Brain microvascular endothelial cell (primary cell): ENCODE results near the gene IFT88.

ENCODE experiments used
- DNase-seq: peaks from one replicate; pipeline ENCODE4 v3.0.0-alpha.2; 2020
- H3K27ac ChIP-seq: fragments of 250-450 bp; sonication (Bioruptor Pico); 2 replicates; pipeline ENCODE4 v1.5.1; 2020; ENCODE audit warnings: mild to moderate bottlenecking, moderate library complexity
- H3K27me3 ChIP-seq: fragments of 250-450 bp; sonication (Bioruptor Pico); replicated peaks from 2 replicates; pipeline ENCODE4 v1.5.1; 2020; ENCODE audit warnings: mild to moderate bottlenecking
- H3K36me3 ChIP-seq: fragments of 250-450 bp; sonication (Bioruptor Pico); replicated peaks from 2 replicates; pipeline ENCODE4 v1.5.1; 2020; ENCODE audit warnings: mild to moderate bottlenecking
- H3K4me3 ChIP-seq: 2 replicates; pipeline ENCODE4 v1.5.1; 2011; ENCODE audit warnings: low read depth, mild to moderate bottlenecking, control low read depth, low read length, moderate library complexity
- CTCF ChIP-seq: IDR thresholded peaks from 2 replicates; pipeline ENCODE4 v1.5.1; 2011; ENCODE audit warnings: low read depth, mild to moderate bottlenecking, moderate library complexity, low read length, control low read depth, inconsistent platforms; ENCODE audit errors: missing control alignments
- in situ Hi-C: cut with HindIII; loops from 2 replicates; pipeline ENCODE4 v1.10.0; 2017; ENCODE audit warnings: low sequenced_read_pairs, low pct_ligation_motif_present

The IFT88 gene

GRCh38 chr13:20525601-20526544 is 41.1 kb upstream of the IFT88 start, which contains the start of gene CRYL1:
Gene CRYL1 (minus strand): TSS chr13:20525857. CDS start chr13:20525794, 63 bp downstream.
- Histone ChIP-seq H3K27me3 (no peaks in the 10 kb centered on the region), H3K36me3 (no peaks in the 10 kb centered on the region), H3K27ac (peak within 1 kb of the TSS; percentile 17), H3K4me3 (peak within 1 kb of the TSS; percentile 77)
- TF ChIP-seq CTCF, result no peak
- in situ Hi-C loops, result no loop called here
- peak; percentile 56 for DNase-seq

DNA sequence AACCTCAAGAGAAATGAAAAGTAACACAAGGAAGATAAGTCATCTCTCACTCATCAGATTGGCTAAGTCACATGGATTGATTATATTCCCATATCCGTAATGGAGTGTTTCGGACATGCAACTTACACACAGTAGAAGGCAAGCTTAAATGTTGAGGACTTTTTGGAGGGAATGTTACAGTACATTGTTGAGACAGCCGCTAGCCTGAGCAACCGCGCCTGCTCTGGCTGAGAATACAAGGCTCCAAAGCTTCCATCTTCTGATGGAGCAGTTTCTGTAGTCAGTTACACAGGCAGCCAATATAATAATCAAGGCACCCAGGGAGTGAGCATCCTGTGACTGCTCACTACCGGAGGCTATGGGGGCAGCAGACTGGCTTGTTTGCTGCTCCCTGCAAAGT is 40.3 kb upstream of the IFT88 start:
- no peaks in the 10 kb centered on the region for H3K27me3 ChIP-seq
- peak; percentile 6 for DNase-seq
- peak overlapping the region; percentile 77 for H3K4me3 ChIP-seq
- in situ Hi-C loops, result no loop called here
- TF ChIP-seq CTCF, result no peak
- no peaks in the 10 kb centered on the region for H3K36me3 ChIP-seq
- no peak overlapping the region for H3K27ac ChIP-seq

GRCh38 chr13:20528452-20528851 is 38.5 kb upstream of the IFT88 start:
- no peak for DNase-seq
- Histone ChIP-seq H3K36me3 (no peaks in the 10 kb centered on the region), H3K27me3 (no peaks in the 10 kb centered on the region), H3K4me3 (no peak overlapping the region), H3K27ac (no peak overlapping the region)
- no peak for TF ChIP-seq CTCF
- in situ Hi-C loops, result no loop called here

GRCh38 chr13:20534038-20534608 is 32.8 kb upstream of the IFT88 start:
- Histone ChIP-seq H3K4me3 (no peak overlapping the region), H3K27ac (no peak overlapping the region), H3K36me3 (no peaks in the 10 kb centered on the region), H3K27me3 (no peaks in the 10 kb centered on the region)
- TF ChIP-seq CTCF, result no peak
- in situ Hi-C loops, result no loop called here
- no peak for DNase-seq

DNA sequence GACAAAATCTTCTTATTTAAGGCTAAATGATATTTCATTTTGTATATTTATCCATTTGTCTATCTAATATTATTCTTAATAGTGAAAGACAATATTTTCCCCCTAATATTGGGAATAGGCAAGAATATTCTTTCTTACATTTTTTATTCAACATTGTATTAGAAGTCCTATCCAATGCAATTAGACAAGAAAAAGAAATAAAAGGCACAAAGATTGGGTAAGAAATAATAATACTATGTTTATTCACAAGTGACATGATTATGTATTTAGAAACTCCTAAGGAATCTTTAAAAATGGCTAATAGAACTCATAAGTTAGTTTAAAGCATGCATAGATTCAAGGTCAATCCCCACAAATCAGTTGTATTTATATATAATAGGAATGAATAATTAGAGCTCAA is 30.0 kb upstream of the IFT88 start:
- TF ChIP-seq CTCF, result no peak
- no peak for DNase-seq
- in situ Hi-C loops, result no loop called here
- no peaks in the 10 kb centered on the region for H3K36me3 ChIP-seq
- no peak overlapping the region for H3K4me3 ChIP-seq
- H3K27ac ChIP-seq, result no peak overlapping the region
- H3K27me3 ChIP-seq, result no peaks in the 10 kb centered on the region
